SU-DHL-6 (cell line): Measurements from ENCODE around the gene SCTR.

Source experiments
- EZH2phosphoT487 ChIP-seq: fragments of 200-600 bp; sonication (generic), shearing (Covaris generic); conservative IDR thresholded peaks from 2 replicates; pipeline ENCODE4 v1.6.1; 2018; ENCODE audit warnings: mild to moderate bottlenecking, antibody characterized with exemption, low read length, moderate library complexity, mixed read lengths
- TF ChIP-seq, protein P1 (sequence below): fragments of 200-600 bp; sonication (generic); IDR thresholded peaks from one replicate; pipeline ENCODE4 v1.5.1; 2017; ENCODE audit warnings: antibody characterized with exemption, mild to moderate bottlenecking, low read length, moderate library complexity; ENCODE audit not compliant: insufficient read depth, poor library complexity, severe bottlenecking

DNA sequence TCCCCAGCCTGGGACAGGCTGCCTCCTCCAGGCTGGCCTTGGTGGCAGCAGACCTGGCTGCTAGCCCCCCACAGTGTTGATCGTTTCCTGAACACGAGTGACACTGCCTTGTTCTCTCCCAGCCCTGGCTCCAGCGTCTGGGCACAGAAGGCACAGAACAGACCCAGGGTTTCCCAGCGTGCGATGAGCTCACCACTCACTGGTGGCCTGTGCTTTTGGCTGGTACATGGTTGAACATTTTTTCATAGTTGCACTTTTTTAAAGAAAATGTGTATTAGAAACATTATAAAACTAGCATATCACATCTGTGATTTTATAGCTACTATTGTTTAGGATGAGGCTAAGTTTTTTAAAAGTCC is 40.9 kb downstream of the SCTR start:
- TF ChIP-seq, protein P1, sequence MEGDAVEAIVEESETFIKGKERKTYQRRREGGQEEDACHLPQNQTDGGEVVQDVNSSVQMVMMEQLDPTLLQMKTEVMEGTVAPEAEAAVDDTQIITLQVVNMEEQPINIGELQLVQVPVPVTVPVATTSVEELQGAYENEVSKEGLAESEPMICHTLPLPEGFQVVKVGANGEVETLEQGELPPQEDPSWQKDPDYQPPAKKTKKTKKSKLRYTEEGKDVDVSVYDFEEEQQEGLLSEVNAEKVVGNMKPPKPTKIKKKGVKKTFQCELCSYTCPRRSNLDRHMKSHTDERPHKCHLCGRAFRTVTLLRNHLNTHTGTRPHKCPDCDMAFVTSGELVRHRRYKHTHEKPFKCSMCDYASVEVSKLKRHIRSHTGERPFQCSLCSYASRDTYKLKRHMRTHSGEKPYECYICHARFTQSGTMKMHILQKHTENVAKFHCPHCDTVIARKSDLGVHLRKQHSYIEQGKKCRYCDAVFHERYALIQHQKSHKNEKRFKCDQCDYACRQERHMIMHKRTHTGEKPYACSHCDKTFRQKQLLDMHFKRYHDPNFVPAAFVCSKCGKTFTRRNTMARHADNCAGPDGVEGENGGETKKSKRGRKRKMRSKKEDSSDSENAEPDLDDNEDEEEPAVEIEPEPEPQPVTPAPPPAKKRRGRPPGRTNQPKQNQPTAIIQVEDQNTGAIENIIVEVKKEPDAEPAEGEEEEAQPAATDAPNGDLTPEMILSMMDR: no peak
- TF ChIP-seq EZH2phosphoT487: no peak
